Measurements from ENCODE around the gene FTO. TPM values are rescaled to one million over a fixed set of nuclear protein-coding genes. Genes with fewer than 3 reads are reported as not detected.

The FTO gene
- total RNA-seq, 1 donor: 40.1 TPM

DNA sequence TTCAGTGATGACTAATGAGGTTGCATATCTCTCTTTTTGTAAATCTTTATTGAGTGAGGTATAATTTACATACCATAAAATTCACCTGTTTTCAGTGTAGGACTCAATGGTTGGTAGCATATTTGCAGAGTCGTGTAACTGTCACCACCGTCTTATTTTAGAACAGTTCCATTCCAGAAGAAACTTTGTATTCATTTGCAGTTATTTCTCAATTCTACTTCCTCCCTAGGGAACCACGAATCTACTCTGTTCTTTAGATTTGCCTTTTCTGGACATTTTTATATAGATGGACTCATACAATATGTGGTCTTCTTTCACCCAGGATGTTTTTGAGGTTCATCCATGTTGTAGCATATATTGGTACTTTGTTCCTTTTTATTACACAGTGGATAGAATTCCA is 3.7 kb downstream of the FTO start:
- no peak for DNase-seq (ENCODE audit: low read depth in 2 of 3, low spot score in 2 of 3)

DNA sequence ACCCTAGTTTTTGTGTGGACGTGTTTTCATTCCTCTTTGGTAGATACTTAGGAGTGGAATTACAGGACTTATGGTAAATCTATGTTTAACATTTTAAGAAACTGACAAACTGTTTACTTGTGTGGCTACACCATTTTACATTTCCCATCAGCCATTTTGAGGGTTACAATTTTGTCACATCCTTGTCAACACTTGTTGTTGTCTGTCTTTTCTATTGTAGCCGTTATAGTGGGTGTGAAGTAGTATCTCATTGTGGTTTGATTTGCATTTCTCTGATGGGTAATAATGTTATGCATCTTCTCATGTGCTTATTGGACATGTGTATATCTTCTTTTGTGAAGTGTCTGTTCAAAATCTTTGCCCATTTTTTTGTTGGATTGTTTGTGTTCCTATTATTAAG is 4.5 kb downstream of the FTO start:
- DNase-seq (ENCODE audit: low read depth in 2 of 3, low spot score in 2 of 3): no peak

DNA sequence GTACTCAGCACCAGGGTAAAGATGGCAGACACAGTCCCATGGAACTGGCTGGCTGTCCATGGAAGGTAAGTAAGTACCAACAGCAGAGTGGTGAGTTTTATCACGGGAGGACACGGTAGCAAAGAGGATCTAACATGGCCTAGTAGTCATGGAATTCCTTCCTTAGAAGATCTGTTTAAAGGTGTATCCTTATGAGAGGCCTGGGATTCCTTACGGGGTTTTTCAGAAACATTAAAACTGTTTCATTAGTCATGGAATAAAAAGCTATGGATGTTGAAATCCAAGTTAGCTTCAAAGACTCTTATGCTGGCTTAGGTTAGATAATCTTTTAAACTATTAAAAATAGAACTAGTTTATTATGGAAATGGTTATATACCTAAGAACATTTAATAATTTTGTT is 7.4 kb downstream of the FTO start:
- DNase-seq (ENCODE audit: low read depth in 2 of 3, low spot score in 2 of 3): no peak

DNA sequence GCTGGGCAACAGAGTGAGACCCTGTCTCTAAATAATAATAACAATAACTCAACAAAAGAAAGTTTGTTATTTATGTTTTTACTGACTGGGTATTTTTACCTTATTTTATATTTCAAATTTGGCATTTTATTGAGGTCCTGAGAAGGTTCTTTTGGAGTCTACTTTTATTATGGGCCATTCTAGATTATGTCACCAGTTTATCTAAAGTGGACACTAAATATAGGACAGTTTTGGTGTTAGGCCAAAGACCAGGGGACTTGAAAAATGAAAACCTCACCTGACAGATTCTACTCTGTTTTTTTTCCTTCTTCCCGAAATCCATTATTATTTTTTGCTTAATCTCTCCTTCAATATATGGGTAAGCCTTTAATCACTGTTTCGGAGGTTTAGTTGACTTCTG is 8.1 kb downstream of the FTO start:
- DNase-seq (ENCODE audit: low read depth in 2 of 3, low spot score in 2 of 3): no peak

DNA sequence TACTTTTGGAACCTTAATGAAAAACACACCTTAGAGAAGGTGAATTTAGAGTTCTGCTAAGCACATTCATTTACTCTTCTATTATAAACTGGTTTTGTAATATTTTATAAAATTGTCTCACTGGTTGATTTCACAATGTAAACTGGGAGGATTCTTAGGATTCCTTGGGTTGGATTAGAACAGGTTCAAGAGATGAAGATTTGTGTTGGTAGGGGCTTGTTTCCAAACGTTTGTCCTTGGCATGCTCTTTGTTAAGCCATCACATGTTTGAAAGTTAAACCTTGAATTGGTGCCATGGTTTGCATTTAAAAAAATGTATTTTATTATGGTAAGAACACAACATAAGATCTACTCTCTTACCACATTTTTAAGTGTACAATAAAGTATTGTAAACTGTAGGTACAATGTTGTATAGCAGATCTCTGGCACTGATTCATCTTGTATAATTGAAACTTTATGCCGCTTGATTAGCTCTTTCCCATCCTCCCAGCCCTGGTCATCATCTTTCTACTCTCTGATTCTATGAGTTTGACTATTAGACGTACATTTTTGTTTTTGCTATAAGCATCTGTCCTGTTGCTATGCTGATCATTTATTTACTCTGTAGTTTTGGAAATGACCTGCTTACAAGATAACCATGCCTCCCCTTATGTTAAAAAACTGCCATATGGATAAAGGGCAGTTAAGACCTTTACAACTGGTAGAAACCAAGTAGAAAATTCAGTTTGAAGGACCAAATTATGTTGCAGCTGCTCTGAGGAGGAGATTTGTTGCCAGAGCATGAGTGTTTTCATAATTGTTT is 9.6 kb downstream of the FTO start:
- DNase-seq (ENCODE audit: low read depth in 2 of 3, low spot score in 2 of 3): no peak

DNA sequence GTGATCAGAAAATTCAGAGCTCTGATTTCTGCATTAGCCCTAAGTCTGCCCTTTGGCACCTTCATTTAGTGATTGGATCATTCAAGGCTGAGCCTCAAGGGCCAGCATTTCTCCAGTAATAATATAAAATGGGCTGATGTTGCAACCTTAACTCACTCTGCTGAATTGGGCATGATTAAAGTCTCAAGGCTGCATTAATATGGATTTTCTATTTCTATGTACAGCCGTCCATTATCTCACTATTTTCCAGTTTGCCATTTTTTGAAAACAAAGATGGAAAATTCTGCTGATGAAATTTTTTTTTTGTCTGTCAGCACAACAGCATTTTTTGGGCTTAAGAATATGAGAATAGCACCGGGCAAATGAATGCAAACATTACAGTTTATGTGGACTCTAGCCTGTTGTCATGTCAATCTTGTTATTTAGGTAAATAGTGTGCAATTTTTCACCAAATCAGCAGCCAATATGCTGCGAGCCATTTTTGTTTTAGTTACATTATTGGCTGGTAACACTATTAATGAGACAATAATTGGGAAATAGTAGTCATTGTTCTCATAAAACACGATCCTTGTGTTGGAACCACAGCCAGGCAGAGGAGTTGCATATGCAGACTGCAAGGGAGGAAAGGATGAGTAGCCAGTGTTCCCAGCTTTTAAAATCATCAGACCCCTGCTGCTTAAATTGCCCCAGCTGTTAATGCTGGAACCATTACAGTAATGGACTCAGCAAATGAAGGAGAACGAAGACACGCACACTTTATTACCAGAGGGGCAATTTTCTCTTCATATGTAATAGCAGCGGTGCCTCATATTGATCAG is 10.5 kb downstream of the FTO start:
- DNase-seq (ENCODE audit: low read depth in 2 of 3, low spot score in 2 of 3): no peak

DNA sequence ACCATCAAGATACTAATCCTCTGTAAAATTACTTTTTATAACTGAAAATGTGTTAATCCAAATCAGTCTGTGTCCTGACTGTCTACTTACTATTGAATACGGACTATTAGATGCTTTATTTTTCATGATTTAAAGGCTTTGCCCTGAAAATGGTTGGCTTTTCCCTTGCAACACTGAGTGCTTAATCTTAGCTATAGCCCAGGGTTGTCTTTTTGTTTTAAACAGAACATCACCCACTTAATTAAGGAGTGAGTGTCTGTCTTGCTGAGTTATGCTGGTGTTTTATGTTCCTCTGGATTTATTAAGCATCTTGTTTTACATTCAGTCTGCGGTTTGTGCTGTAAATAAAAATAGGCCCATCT is 11.0 kb downstream of the FTO start:
- no peak for DNase-seq (ENCODE audit: low read depth in 2 of 3, low spot score in 2 of 3)

DNA sequence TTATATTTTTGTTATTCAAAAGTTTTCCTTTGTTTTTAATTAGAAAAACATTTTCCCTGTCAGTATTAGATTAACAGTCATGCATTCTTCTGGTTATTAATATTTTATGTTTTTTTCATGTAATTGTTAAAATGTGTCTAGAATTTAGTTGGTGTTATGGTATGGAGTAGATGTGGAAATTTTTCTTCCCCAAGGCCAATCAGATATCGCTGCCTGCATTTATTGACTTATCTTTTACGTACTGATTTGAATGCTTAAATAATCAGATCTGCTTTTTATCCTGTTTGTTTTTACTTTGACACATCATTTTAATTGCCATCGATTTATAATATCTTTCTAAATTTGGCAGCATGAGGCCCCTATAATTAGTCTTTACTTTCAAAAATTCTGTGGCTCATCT is 13.6 kb downstream of the FTO start:
- DNase-seq (ENCODE audit: low read depth in 2 of 3, low spot score in 2 of 3): no peak

DNA sequence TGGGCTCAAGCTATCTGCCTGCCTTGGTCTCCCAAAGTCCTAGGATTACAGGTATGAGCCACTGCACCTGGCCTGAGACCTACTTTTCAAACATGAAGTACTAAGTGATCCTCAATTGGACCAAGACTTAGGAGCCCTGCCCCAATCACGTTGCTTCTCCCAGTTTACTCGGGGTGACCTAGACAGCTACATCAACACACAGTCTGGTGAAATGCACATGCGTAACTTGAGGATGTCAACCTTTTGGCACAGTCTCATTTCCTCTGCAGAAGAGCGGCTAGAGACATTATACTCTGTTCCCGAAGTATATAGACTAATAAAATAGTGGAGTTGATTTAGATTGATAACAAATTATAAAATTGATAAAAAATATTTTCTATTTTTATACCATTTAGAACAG is 17.1 kb downstream of the FTO start:
- DNase-seq (ENCODE audit: low read depth in 2 of 3, low spot score in 2 of 3): no peak

DNA sequence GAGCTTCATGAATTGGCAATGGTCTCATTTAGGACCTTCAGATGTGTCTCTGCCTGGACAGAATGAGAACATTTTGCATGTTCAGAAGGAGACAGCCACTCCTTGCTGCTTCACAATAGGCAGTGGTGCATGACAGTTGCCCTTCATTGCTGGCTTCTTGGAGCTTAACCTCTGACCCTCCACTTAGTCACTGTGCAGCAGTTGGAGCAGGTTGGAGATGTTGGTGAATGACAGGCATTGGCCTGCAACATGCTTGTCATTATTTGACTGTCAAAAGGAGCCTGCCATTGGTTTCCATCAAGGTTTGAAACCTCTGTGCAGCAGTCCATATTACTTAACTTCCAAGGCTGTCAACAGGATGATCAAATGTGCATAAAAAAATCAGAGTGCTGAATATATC is 22.7 kb downstream of the FTO start:
- DNase-seq (ENCODE audit: low read depth in 2 of 3, low spot score in 2 of 3): no peak

DNA sequence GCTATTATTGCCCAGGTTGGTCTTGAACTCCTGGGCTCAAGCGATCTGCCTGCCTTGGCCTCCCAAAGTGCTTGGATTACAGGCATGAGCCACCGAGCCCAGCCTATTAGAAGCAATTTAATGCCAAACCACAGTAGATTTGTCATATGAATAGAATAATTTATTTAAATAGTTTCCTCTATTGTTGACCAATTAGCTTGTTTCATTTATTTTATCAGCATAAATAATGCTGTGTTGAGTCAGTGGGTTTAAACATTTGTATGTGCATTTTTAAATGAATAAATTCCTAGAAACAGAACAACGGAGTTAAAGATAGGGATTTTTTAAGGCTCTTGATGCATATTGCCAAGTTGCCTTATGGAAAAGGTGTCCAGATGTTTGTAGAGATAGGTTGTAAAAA is 26.7 kb downstream of the FTO start:
- DNase-seq (ENCODE audit: low read depth in 2 of 3, low spot score in 2 of 3): no peak

DNA sequence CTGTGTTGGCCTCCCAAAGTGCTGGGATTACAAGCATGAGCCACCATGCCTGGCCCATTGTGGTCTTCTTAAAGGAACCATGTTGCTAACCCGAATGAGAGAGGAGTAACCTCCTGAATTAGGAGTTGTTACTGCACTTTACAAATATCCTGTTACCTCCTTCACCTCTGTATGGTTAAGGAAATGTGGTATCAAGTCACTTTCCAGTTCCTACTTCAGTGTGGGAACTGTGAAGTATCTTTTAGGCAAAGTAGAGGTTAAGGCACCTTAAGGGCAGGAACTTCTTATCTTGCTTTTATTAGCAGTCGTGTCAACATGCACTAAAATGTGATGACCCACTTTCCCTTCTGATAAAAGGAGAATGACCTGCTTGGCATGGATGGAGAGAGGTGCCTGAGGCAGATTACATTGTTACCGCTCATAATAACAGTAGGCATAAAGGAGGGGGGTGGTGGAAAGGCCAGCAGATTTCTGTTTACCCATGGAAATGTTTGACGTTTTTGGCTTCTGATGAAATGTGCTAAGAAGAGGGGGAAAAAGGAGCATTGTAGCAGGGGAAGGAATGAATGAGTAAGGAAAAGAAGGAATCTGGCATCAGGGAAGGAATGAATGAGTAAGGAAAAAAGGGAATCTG is 28.5 kb downstream of the FTO start:
- no peak for DNase-seq (ENCODE audit: low read depth in 2 of 3, low spot score in 2 of 3)

DNA sequence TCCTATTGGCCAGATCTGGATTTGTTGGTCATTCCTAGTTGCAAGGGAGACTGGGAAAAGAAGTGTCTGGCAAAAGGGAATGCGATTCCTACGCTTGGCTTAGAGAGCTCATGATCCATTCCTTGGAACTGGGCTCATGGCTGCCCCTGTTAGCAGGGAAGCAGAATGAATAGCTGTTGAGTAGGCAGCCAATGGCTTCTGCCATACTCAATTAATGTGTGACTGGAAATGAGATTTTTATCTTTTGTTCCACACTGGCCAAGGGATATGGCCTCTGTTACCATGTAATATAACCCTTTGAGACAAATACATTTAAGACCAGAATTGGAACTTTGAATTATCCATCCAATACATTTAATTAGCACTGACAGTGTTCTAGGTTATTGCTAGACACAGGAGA is 31.0 kb downstream of the FTO start:
- no peak for DNase-seq (ENCODE audit: low read depth in 2 of 3, low spot score in 2 of 3)

DNA sequence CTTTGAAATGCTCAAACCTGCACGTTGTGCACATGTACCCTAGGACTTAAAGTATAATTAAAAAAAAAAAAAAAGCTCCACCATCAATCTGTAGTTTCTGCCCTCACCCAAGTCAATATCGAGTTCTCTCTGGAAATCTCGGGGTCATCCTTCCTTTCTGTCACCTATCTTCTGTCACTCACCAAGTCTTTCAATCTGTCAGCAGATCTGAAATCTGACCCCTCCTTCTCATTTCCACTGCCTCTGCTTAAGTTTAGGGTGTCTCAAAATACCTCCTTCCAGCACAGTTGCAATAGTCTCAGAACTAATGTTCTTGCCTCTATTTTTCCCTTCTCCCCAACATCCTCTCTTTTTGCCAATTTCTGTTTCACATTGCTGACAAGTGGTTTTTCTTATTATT is 32.3 kb downstream of the FTO start:
- no peak for DNase-seq (ENCODE audit: low read depth in 2 of 3, low spot score in 2 of 3)

DNA sequence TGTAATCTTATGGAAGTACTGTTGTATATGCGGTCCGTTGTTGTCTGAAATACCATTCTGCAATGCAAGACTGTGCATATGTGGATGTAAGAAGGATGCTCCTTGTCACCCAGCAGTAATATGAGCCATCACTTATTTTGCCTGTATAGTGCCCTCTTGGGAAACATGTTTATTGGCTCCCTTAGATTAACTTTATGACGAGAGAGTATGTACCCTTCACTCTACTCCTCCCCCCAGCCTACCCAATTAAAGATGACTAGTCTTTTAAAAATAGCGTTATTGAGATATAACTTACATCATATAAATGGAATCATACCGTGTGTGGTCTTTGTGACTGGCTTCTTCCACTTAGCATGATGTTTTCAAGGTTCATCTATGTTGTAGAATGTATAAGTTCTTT is 33.6 kb downstream of the FTO start:
- DNase-seq (ENCODE audit: low read depth in 2 of 3, low spot score in 2 of 3): no peak

DNA sequence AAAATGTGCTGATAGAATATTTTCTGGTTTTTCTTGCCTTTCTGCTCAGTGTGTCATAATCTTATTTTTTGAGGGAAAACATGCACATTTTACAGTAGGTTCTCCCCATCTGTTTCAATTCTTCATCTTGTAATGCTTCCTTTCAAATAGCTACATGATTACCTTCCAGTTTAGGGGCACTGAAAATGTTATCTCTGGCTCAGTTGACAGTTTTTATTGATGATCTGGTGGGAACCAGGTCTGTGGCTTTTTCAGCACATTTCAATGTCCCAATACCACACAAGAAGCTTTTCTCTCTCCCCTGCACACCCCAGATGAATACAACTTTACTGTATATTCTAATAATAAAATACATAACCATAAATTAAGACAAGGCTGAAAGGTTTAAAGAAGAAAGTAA is 36.5 kb downstream of the FTO start:
- no peak for DNase-seq (ENCODE audit: low read depth in 2 of 3, low spot score in 2 of 3)

DNA sequence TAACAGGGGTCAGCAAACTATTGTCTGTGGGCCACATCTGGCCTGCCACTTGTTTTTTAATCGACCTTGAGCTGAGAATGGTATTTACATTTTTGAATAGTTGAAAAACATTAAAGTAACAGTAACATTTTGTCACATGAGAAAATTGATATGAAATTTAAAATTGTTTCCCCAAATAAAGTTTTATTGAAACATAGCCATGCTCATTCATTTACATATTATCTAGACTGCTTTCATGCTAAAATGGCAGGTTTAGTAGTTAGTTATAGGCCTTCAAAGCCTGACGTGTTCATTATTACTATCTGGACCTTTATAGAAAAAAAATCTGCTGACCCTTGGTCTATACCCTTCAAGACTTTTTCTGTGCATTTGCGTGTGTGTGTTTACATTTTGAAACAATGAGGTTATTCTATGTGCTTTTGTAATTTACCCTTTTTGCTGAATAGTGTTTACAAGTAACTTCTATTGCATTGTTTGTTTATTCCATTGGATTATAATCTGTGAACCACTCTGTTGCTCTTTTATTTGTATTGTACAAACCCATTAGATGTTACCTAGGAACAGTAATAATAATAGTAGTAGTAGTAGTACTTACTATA is 37.1 kb downstream of the FTO start:
- DNase-seq (ENCODE audit: low read depth in 2 of 3, low spot score in 2 of 3): no peak

DNA sequence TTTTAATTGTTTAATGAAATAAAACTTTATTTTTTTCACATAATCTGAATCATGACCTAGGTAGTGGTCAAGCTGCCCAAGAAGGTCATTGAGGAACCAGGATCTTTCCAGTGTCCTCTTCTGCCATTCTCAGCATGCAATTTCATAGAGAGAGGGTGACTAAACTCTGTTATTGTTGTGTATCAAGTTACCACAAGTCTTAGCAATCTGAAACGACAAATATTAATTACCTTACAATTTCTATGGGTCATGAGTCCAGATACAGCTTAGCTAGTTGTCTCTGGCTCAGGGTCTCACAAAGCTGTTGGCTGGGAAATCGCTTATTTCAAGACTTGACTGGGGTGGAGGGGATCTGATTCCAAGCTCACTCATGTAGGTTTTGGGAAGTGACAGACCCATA is 37.6 kb downstream of the FTO start:
- no peak for DNase-seq (ENCODE audit: low read depth in 2 of 3, low spot score in 2 of 3)

DNA sequence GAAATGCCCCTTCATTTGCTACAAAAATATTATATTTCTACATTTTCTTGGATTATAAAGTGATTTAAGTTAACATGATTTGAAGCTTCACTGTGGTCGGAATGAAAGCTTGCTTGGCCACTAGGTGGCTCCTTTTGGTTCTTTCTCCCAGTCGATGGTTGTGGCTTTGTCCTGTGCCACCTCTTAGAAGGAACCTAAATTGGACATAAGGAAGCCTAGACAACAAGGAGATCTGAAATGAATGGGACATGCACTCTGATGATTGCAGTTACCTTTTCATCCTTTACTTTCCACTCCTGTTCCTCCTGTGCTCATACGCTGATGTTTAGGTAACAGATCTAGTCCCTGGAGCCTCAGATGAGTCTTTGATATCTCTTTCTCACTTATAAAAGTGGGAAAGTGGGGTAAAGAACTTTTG is 39.2 kb downstream of the FTO start:
- peak in 2 of 3 donors; percentile 5 to 18 for DNase-seq (ENCODE audit: low read depth in 2 of 3, low spot score in 2 of 3)

DNA sequence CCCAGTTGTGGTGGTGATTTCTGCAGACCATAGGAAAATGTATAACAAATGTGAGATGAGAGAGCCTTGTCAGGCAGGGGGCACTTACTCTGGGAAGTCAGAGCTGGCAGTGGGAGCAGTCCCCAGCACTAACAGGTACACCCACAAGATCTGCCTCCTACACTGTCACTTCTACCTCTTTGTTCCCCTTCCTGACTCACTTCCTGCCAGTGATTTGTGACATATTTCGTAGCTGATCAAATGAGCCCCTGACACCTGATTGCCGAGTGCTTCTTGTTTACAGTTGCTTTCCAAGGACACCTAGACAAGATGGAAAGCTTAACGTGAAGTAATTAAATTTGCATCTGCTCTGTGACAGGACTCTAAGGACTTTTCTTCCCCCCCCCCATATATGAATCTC is 40.5 kb downstream of the FTO start:
- DNase-seq (ENCODE audit: low read depth in 2 of 3, low spot score in 2 of 3): no peak

DNA sequence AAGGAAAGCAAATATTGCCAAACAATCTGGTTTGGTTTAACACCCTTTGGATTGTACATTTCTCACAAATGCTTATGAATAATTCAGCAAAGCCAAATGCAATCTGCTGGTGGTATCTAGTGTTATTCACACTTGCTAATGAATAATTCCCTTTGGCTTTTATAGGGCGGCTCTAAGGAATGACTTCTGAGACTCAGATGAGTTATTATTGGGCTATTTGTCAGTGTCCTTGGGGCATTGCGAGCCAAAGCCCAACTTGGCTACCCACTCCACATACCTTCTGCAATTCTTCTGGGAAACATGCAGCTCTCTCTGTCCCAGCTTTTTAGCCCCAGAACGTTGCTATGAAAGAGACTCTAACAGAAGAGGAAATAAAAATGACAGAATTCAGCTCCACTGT is 41.1 kb downstream of the FTO start:
- DNase-seq (ENCODE audit: low read depth in 2 of 3, low spot score in 2 of 3): no peak

Measured in hematopoietic multipotent progenitor cell (in vitro differentiated cells).